Left kidney (tissue), 2 donors: ENCODE results near the gene LITAF. TPM values are rescaled to one million over a fixed set of nuclear protein-coding genes. Genes with fewer than 3 reads are reported as not detected.
"Not testable (repeated sequence)": the region's sequence is repeated elsewhere in the genome, so short reads cannot be mapped to it uniquely, and the experiment has no call there.

Experiments used
- DNase-seq: peaks from one replicate; pipeline ENCODE4 v3.0.0-alpha.2; 2013
- polyA plus RNA-seq: library from polyadenylated mRNA; unstranded; fragments of 120-200 nt; gene quantifications from one replicate; pipeline ENCODE4 v1.2.1, GENCODE V29; 2013; ENCODE audit not compliant: insufficient read length

LITAF gene
- polyA plus RNA-seq, 1 donor = 103 TPM

- DNase-seq = no peak
Measured at GRCh38 chr16:11602321-11602720, 15.6 kb upstream of the LITAF start.

GRCh38 chr16:11601911-11602310 is 15.2 kb upstream of the LITAF start:
- DNase-seq = no peak

GRCh38 chr16:11601425-11601824 is 14.7 kb upstream of the LITAF start:
- DNase-seq = no peak

GRCh38 chr16:11599579-11599978 is 12.9 kb upstream of the LITAF start:
- no peak for DNase-seq

- no peak for DNase-seq
Measured at GRCh38 chr16:11597235-11598095, 10.7 kb upstream of the LITAF start.

- DNase-seq = no peak
Measured at GRCh38 chr16:11596572-11597226, 10.0 kb upstream of the LITAF start.

GRCh38 chr16:11593581-11593980 is 6.9 kb upstream of the LITAF start:
- DNase-seq = no peak

- not testable (repeated sequence) for DNase-seq
Measured at GRCh38 chr16:11593076-11593475, 6.4 kb upstream of the LITAF start.

GRCh38 chr16:11591630-11592029 is 4.9 kb upstream of the LITAF start:
- DNase-seq = not testable (repeated sequence)

GRCh38 chr16:11589198-11589550 is 2.5 kb upstream of the LITAF start:
- no peak for DNase-seq

GRCh38 chr16:11588321-11589197 is 1.8 kb upstream of the LITAF start:
- DNase-seq = no peak

GRCh38 chr16:11587643-11588247 is 1.0 kb upstream of the LITAF start:
- DNase-seq = no peak

GRCh38 chr16:11586378-11586855 is 302 bp downstream of the LITAF start:
- DNase-seq = no peak

- no peak for DNase-seq
Measured at GRCh38 chr16:11585460-11586377, 1.0 kb downstream of the LITAF start.

GRCh38 chr16:11583889-11584565 is 2.7 kb downstream of the LITAF start:
- no peak for DNase-seq

- no peak for DNase-seq
Measured at GRCh38 chr16:11583166-11583565, 3.6 kb downstream of the LITAF start.

GRCh38 chr16:11582157-11582814 is 4.4 kb downstream of the LITAF start:
- DNase-seq = no peak

GRCh38 chr16:11581678-11582077 is 5.0 kb downstream of the LITAF start:
- no peak for DNase-seq

GRCh38 chr16:11580451-11581086 is 6.2 kb downstream of the LITAF start:
- no peak for DNase-seq
